Chondrocyte (in vitro differentiated cells): ENCODE data around the gene USH2A. TPM values are rescaled to one million over a fixed set of nuclear protein-coding genes. Genes with fewer than 3 reads are reported as not detected.

ENCODE experiments used
- DNase-seq: peaks from one replicate; pipeline ENCODE4 v3.0.0; 2021; ENCODE audit warnings: mixed read lengths, low spot score
- H3K27ac Mint-ChIP-seq: one replicate; pipeline ENCODE4 v1.8.0; 2021; ENCODE audit warnings: mild to moderate bottlenecking, moderate library complexity, mixed read lengths; ENCODE audit not compliant: unreplicated experiment
- H3K27me3 Mint-ChIP-seq: 2 replicates; pipeline ENCODE4 v1.8.0; 2021; ENCODE audit warnings: low read depth, mixed read lengths
- H3K36me3 Mint-ChIP-seq: 2 replicates; pipeline ENCODE4 v1.8.0; 2021; ENCODE audit warnings: low read depth, mixed read lengths
- H3K4me1 Mint-ChIP-seq: 2 replicates; pipeline ENCODE4 v1.8.0; 2021; ENCODE audit warnings: low read depth, mild to moderate bottlenecking, mixed read lengths
- H3K4me3 Mint-ChIP-seq: one replicate; pipeline ENCODE4 v1.8.0; 2021; ENCODE audit warnings: mild to moderate bottlenecking, moderate library complexity, mixed read lengths; ENCODE audit not compliant: unreplicated experiment
- H3K9me3 Mint-ChIP-seq: 2 replicates; pipeline ENCODE4 v1.8.0; 2021; ENCODE audit warnings: low read depth, mixed read lengths
- CTCF ChIP-seq: fragments of 200-600 bp; sonication (generic); IDR thresholded peaks from 2 replicates; pipeline ENCODE4 v1.5.0; 2021; ENCODE audit warnings: antibody characterized with exemption, mild to moderate bottlenecking, moderate library complexity
- total RNA-seq: library from RNA; stranded (reverse); gene quantifications from 3 replicates; pipeline ENCODE4 v1.2.1, GENCODE V29; 2021

Gene USH2A
- total RNA-seq, 1 donor from 2014 or later: not detected

DNA sequence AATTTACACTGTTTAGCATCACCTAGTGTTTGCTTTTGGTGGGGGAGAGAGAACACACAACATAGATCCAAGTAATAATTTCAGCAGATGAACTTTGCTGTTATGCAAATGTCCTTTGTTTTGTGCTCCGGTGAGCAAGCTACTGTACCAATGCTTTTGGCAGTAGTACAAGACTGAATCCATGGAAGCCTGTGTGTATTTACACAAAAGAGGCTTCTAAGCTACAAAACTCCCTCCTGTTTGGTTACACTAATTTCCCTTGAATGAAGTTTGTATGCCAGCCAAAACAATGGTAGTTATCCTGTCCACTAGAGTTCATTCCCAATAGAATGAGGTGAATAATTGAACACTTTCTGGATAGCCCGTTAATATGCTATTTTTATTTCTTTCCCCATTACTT is 535.6 kb downstream of the USH2A start:
- H3K36me3 Mint-ChIP-seq: no peaks in the 10 kb centered on the region
- no peak overlapping the region for H3K4me3 Mint-ChIP-seq
- H3K27ac Mint-ChIP-seq: no peak overlapping the region
- peaks cover 2% of the 10 kb centered on the region for H3K27me3 Mint-ChIP-seq
- H3K9me3 Mint-ChIP-seq: no peaks in the 10 kb centered on the region
- TF ChIP-seq CTCF: no peak
- H3K4me1 Mint-ChIP-seq: no peaks in the 10 kb centered on the region
- no peak for DNase-seq

DNA sequence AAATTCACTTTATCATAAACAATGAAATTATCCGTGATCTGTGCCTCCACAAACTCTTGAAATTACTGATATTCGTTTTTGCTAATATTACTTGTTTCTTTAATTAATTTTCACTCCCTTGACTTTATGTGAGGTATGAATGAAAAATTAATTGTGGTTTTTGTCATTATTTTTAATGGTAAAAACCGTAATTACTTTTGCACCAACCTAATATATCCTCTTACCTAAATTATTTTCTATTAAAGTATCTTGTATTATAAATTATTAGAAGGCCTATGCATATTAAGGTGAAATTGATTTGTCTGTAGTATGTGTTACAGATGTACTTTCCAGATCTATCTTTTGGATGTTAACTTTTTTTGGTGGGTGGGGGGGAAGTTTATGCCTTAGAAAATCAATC is 540.2 kb downstream of the USH2A start:
- Mint-ChIP-seq H3K36me3 (no peaks in the 10 kb centered on the region), H3K4me1 (no peaks in the 10 kb centered on the region), H3K4me3 (no peak overlapping the region), H3K27ac (no peak overlapping the region), H3K27me3 (no peaks in the 10 kb centered on the region), H3K9me3 (no peaks in the 10 kb centered on the region)
- TF ChIP-seq CTCF: no peak
- DNase-seq: no peak

DNA sequence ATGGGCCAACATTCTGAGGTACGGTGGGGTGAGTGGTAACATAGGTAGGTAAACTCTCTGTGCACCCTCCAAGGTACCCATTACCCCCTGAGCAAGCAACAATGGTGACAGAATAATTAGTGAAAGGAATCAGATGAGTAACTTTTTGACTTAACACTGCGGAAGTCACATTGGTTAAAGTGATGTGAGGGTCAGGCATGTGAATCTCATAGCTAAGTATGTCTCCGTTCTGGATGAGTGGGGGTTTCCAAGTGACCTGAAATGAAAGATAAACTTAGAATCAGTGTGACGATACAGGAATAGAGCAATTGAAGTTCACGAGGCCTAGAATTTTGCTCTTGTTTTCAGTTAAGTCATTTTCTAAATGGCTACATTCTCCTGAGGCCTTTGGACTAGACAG is 544.4 kb downstream of the USH2A start:
- Mint-ChIP-seq H3K9me3 (no peaks in the 10 kb centered on the region), H3K4me1 (no peaks in the 10 kb centered on the region), H3K27me3 (peaks cover 2% of the 10 kb centered on the region), H3K27ac (no peak overlapping the region), H3K36me3 (no peaks in the 10 kb centered on the region), H3K4me3 (no peak overlapping the region)
- no peak for TF ChIP-seq CTCF
- no peak for DNase-seq

DNA sequence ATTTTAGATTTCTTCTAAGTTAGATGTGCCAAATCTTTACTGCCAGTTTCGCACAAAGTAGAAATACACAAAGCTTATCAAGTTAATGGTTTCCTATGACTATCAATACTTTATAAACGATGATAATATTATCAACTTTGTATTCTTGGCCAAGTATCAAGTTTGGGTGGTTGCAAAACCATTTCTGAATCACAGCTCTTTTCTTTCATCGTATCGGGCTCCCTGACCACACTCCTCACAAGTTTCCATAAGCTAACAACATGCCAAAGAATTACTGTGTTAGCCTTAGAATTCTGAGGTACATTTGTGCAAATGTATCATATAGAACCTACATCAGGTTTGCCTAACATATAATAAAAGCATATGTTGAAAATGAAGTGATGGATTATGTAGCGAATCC is 545.1 kb downstream of the USH2A start:
- DNase-seq: no peak
- Mint-ChIP-seq H3K27ac (no peak overlapping the region), H3K27me3 (peaks cover 4% of the 10 kb centered on the region), H3K4me1 (no peaks in the 10 kb centered on the region), H3K4me3 (no peak overlapping the region), H3K36me3 (no peaks in the 10 kb centered on the region), H3K9me3 (no peaks in the 10 kb centered on the region)
- no peak for TF ChIP-seq CTCF

DNA sequence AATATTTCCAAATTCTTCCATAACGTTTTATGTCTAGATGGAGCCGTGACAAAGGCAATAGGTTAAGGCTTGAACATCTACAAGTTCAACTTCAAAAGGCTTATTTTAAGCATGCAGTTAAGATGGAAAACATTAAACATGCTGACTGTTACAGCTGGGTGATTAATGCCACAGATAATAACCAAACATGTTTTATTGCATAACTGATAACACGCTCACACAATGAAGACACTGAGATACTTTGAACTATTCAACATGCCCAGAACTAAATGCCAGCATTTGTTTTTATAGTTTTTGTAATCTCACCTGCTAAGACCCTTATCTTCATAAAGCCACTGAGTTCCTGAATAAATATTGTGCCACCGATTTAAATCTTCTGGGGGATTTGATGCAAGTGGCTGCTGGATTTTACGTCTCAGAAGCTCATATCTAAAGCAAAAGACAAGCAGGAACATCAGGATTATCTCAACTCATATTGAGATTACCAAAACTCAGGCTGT is 545.7 kb downstream of the USH2A start:
- no peak overlapping the region for H3K27ac Mint-ChIP-seq
- H3K4me3 Mint-ChIP-seq: no peak overlapping the region
- no peaks in the 10 kb centered on the region for H3K9me3 Mint-ChIP-seq
- H3K27me3 Mint-ChIP-seq: peaks cover 6% of the 10 kb centered on the region
- H3K4me1 Mint-ChIP-seq: no peaks in the 10 kb centered on the region
- H3K36me3 Mint-ChIP-seq: no peaks in the 10 kb centered on the region
- DNase-seq: no peak
- TF ChIP-seq CTCF: no peak
